Activated CD4-positive, CD25-positive, alpha-beta regulatory T cell treated with anti-CD3 and anti-CD28 coated beads, Interleukin-2, amount 50 U/mL, for 16 hours (primary cell): ENCODE measurements around the gene CCL28.

Source experiments
- DNase-seq: peaks from one replicate; pipeline ENCODE4 v3.0.0-alpha.2; 2020; ENCODE audit warnings: low read depth, low spot score

The CCL28 gene

GRCh38 chr5:43357878-43358281, 54.3 kb downstream of the CCL28 start:
- DNase-seq: no peak

GRCh38 chr5:43357067-43357466, 55.1 kb downstream of the CCL28 start:
- no peak for DNase-seq

DNA sequence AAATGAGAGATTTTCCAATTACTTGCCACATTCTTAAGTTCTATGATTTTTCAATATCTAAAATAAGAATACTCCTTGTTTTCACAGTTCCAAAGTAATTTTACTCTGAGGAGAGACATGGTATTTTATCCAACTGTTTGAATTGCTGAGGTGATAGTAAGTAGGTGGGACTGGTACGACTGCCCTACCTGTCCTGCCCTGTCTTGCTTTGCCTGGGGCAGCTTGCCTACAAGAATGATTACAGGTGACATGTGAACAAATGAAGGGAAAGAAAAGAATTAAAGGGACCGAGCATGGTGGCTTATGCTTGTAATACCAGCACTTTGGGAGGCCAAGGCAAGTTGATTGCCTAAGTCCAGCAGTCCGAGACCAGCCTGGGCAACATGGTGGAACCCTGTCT, 57.4 kb downstream of the CCL28 start:
- no peak for DNase-seq

DNA sequence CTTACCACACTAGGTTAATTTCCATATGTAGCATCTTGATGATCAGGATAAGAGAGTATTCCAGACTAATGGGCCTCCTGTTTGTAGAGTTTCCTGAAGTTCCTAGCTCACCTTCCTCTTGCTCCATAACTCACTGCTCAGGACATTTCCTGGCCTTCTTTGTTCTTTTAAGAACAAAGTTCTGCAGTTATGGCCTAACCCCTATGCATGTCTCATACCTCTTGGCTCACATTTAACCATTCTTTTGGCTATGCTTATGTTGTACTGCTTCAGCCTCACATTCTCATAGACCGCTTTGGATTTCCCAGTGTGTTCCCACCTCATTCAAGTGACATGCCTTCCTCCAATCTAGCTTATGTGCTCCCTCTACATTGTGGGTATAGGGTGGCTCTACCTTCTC, 58.5 kb downstream of the CCL28 start:
- DNase-seq: no peak

- DNase-seq: no peak
Observed at GRCh38 chr5:43352915-43353314, 59.3 kb downstream of the CCL28 start.

DNA sequence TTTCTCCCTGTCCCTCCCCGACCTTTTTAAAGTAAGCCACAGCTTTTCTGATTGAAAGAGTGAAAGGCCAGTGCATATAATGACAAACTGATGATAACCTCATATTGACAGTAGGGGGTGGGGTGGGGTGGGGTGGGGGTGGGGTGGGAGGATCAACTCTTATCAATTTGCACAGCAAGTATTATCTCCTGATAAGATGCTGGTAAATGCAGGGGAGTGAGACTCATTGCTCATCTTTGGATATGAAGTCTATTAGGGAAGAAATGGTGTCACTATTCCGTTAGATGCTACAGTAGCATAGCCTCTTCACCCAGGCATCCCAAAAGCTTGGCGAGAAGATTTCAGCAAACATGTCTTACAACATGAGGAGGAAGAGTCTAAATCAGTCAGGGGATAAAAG, 60.1 kb downstream of the CCL28 start:
- DNase-seq: no peak

DNA sequence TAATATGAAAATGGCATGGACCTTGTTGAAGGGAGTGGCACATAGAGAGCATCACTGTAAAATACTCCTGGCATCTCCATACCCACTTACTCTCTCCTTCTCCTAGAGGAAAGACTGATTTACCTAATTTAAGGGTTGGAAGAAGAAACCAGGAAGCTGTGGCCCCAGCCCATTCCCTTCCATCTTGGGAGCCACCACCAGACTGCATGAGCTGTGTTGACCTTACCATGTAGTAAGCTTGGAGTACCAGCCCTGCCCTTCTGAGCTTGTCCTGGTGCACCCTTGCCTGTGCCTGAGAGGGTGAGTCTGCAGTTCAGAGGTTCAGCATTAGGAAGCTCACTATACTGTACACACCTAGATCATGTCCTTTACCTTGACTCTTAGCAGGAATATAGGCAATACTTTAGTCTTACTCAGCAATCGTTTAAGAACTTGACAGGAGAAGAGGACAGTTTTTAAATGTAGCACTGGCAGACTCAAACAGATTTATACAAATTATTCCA, 63.3 kb downstream of the CCL28 start:
- no peak for DNase-seq

DNA sequence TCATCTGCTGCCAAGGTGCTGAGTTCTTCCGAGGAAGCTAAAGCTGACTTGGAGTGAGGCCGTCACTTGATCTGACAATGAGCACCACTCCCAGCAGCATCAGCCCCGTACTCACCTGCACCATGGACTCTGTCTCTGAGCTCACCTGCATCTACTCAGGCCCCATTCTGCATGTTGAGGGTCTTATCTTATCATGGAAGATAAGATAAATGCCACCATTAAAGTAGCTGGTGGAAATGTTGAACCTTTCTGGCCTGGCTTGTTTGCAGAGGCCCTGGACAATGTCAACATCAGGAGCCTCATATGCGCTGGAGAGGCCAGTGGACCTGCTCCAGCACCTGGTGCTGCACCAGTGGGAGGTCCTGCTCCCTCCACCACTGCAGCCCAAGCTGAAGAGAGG, 64.0 kb downstream of the CCL28 start:
- DNase-seq: no peak

DNA sequence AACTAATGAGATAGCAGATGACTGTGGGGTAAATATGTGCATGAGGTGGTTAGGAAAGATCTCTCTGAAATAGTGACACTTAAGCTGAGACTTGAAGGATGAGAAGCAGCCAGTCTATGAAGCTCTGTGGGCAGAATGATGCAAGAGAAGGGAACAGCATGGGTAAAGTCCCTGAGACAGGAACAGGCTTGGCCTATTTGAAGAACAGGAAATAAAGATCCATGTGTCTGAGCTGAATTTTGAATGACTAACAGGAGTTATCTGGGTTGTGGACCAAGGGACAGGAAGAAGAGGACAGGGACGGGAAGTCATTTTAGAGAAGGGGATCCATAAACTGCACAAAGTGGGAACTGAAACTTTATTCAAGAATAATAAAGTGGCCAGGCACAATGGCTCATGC, 73.3 kb downstream of the CCL28 start:
- no peak for DNase-seq

- no peak for DNase-seq
Observed at GRCh38 chr5:43336159-43336558, 76.0 kb downstream of the CCL28 start.

GRCh38 chr5:43335681-43336080, 76.5 kb downstream of the CCL28 start:
- DNase-seq: no peak

DNA sequence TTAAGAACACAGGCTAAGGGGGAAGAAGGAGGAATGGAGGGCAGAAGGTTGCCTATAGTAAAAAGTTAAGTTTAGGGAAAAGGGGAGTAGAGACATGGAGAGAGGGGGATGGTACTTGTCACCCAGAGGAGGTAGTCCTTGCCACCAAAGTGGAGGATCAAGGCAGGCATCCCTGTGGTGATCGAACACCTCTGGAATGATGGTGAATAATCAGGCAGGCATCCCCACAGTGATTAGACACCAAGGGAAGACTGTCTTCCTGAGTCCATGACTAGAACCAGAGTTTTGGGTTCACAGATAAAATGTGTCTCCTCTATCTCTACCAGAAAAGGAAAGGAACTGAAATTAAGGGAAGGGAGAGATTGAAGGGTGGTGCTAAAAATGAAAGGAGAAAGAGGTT, 79.8 kb downstream of the CCL28 start:
- DNase-seq: no peak
